Liver (tissue), 9 donors: Measurements from ENCODE around the gene AEN. TPM values are rescaled to one million over a fixed set of nuclear protein-coding genes. Genes with fewer than 3 reads are reported as not detected.

ENCODE experiments used
- DNase-seq: peaks from one replicate; pipeline ENCODE4 v3.0.0-alpha.2; 2017; ENCODE audit warnings: low spot score
- H3K27ac ChIP-seq, 2 donors: one replicate each; pipeline ENCODE4 v1.7.0; 2013; ENCODE audit warnings: inconsistent platforms in 2 of 2, low read length in 2 of 2, control low read depth in 1 of 2, low read depth in 1 of 2, mild to moderate bottlenecking in 1 of 2
- H3K27me3 ChIP-seq, 4 donors: one replicate each; pipeline versions ENCODE4 v1.6.1 to v1.7.0; 2013; ENCODE audit warnings: low read length in 3 of 4, inconsistent platforms in 1 of 4, mild to moderate bottlenecking in 1 of 4, moderate library complexity in 1 of 4; ENCODE audit not compliant: control insufficient read depth in 4 of 4, insufficient read depth in 4 of 4
- H3K36me3 ChIP-seq, 4 donors: one replicate each; pipeline versions ENCODE4 v1.6.1 to v1.7.0; 2013; ENCODE audit warnings: low read length in 3 of 4, mild to moderate bottlenecking in 3 of 4, low read depth in 1 of 4, moderate library complexity in 1 of 4; ENCODE audit not compliant: control insufficient read depth in 4 of 4, insufficient read depth in 3 of 4
- H3K4me1 ChIP-seq, 4 donors: one replicate each; pipeline versions ENCODE4 v1.6.1 to v1.7.0; 2013; ENCODE audit warnings: low read length in 3 of 4, mild to moderate bottlenecking in 3 of 4, moderate library complexity in 1 of 4; ENCODE audit not compliant: control insufficient read depth in 4 of 4, insufficient read depth in 4 of 4
- H3K4me3 ChIP-seq, 3 donors: one replicate each; pipeline versions ENCODE4 v1.6.1 to v1.7.0; 2013; ENCODE audit warnings: low read length in 3 of 3, control low read depth in 1 of 3, low read depth in 1 of 3, mild to moderate bottlenecking in 1 of 3
- H3K9ac ChIP-seq, 2 donors: one replicate each; pipeline ENCODE4 v1.7.0; 2013; ENCODE audit warnings: low read length in 2 of 2, mild to moderate bottlenecking in 2 of 2, moderate library complexity in 2 of 2, control low read depth in 1 of 2, low read depth in 1 of 2
- H3K9me3 ChIP-seq, 4 donors: one replicate each; pipeline versions ENCODE4 v1.6.1 to v1.7.0; 2013; ENCODE audit warnings: low read length in 3 of 4; ENCODE audit not compliant: control insufficient read depth in 4 of 4
- EGR1 ChIP-seq, 2 donors: IDR thresholded peaks; 2 replicates each; pipeline ENCODE4 v1.6.1; 2016 to 2018; ENCODE audit warnings: antibody characterized with exemption in 2 of 2, low read depth in 2 of 2
- FOXA1 ChIP-seq: IDR thresholded peaks from 2 replicates; pipeline ENCODE4 v1.6.1; 2016; ENCODE audit warnings: antibody characterized with exemption
- FOXA2 ChIP-seq: IDR thresholded peaks from 2 replicates; pipeline ENCODE4 v1.6.1; 2016; ENCODE audit warnings: antibody characterized with exemption
- GABPA ChIP-seq, 2 donors: IDR thresholded peaks in 1 of 2; conservative IDR thresholded peaks in 1 of 2; 2 replicates each; pipeline ENCODE4 v1.6.1; 2016; ENCODE audit warnings: antibody characterized with exemption in 2 of 2, mild to moderate bottlenecking in 1 of 2, moderate library complexity in 1 of 2
- HNF4G ChIP-seq: IDR thresholded peaks from 2 replicates; pipeline ENCODE4 v1.6.1; 2016; ENCODE audit warnings: antibody characterized with exemption
- RAD21 ChIP-seq, 2 donors: IDR thresholded peaks; 2 replicates each; pipeline ENCODE4 v1.6.1; 2016; ENCODE audit warnings: antibody characterized with exemption in 2 of 2, mild to moderate bottlenecking in 2 of 2
- RXRA ChIP-seq, 2 donors: IDR thresholded peaks; 2 replicates each; pipeline ENCODE4 v1.6.1; 2017 to 2018; ENCODE audit warnings: antibody characterized with exemption in 2 of 2, mild to moderate bottlenecking in 1 of 2
- SP1 ChIP-seq: IDR thresholded peaks from 2 replicates; pipeline ENCODE4 v1.6.1; 2018; ENCODE audit warnings: antibody characterized with exemption, mild to moderate bottlenecking
- TAF1 ChIP-seq: conservative IDR thresholded peaks from 2 replicates; pipeline ENCODE4 v1.6.1; 2016; ENCODE audit warnings: antibody characterized with exemption, mild to moderate bottlenecking
- YY1 ChIP-seq: IDR thresholded peaks from 2 replicates; pipeline ENCODE4 v1.6.1; 2016; ENCODE audit warnings: antibody characterized with exemption, mild to moderate bottlenecking
- WGBS: extraction: QIAGEN DNeasy Blood & Tissue Kit; methylation state at CpG from one replicate; pipeline ENCODE4 v1.1.7; 2013; 5-methylcytosine and 5-hydroxymethylcytosine counted together
- polyA plus RNA-seq, 2 donors: library from polyadenylated mRNA; stranded (reverse) in 1 of 2; unstranded in 1 of 2; fragments of 200-250 nt in 1 of 2; fragments of >200 nt in 1 of 2; fragmentation: Nextera tagmentation in 1 of 2; extraction: Ambion mirVana in 1 of 2; gene quantifications; one replicate each; pipeline versions ENCODE4 v1.2.1 to v1.2.3, GENCODE V29; 2013 to 2015
- total RNA-seq, 2 donors: library from RNA; depleted of rRNA; stranded (reverse); fragments of >200 nt; gene quantifications; one replicate each; pipeline ENCODE4 v1.2.3, GENCODE V29; 2014
- TF ChIP-seq, protein P1 (sequence below): IDR thresholded peaks from 2 replicates; pipeline ENCODE4 v1.6.1; 2016; ENCODE audit warnings: antibody characterized with exemption, mild to moderate bottlenecking
- TF ChIP-seq, protein P2 (sequence below): IDR thresholded peaks from 2 replicates; pipeline ENCODE4 v1.6.1; 2016; ENCODE audit warnings: antibody characterized with exemption
- TF ChIP-seq, protein P3 (sequence below): fragments of 150-350 bp; IDR thresholded peaks from 2 replicates; pipeline ENCODE4 v1.5.1; 2017; ENCODE audit warnings: improper control_type of control experiment, low read depth, low read length; ENCODE audit not compliant: missing input control
- TF ChIP-seq, protein P4 (sequence below): IDR thresholded peaks from 2 replicates; pipeline ENCODE4 v1.6.1; 2016; ENCODE audit warnings: antibody characterized with exemption
- donor health status: healthy.
- donor health status: healthy.
- donor health status: healthy.
- donor health status: healthy.
- donor health status: healthy.

AEN gene
- total and polyA plus RNA-seq, 4 donors = 2.8 to 19.2 (median 10.5) TPM

DNA sequence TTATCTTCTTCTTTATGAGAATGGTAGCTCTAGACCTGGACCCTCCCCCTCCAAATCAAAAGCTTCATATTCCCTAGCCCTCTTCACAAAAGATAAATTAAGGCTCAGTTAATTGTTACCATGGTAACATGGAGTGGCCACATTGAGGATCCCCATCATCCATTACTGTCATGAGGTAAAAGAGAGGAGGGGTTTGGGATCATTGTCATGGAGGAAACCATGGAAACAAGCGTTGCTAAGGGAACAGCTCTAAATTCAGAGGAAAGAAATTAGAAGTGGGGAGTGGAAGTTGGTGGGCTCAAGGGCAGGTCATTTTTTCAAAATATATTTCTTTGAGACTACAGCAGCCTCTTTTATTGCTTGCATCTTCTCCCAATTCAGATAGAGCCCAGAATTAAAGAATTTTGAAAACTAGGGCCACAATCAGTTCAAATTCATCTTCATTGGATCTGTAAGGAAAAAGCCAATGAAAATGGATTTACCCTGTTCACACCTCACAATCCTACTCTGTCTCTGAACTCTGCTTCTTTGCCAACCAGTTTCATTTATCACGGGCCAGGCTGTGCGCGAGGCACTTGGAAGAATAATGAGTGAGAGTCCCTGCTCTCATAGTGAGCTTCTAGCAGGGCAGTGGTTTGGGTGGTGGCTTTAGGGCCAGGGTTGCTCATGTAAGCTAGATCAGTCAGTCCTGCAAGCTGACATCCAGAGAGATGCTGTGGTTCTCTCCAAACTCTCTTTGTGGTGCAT, 11.6 kb upstream of the AEN start:
- Histone ChIP-seq H3K27me3 (peaks cover 0 to 9% (median 8%) of the 10 kb centered on the region in 4 donors), H3K4me3 (no peak overlapping the region), H3K36me3 (no peaks in the 10 kb centered on the region), H3K9me3 (no peaks in the 10 kb centered on the region), H3K9ac (no peak overlapping the region), H3K27ac (no peak overlapping the region), H3K4me1 (peaks cover 4 to 16% (median 7%) of the 10 kb centered on the region in 4 donors)
- WGBS = 80% methylated on average over 4 of the region's 4 CpGs
- TF ChIP-seq TAF1 = no peak
- DNase-seq = no peak

DNA sequence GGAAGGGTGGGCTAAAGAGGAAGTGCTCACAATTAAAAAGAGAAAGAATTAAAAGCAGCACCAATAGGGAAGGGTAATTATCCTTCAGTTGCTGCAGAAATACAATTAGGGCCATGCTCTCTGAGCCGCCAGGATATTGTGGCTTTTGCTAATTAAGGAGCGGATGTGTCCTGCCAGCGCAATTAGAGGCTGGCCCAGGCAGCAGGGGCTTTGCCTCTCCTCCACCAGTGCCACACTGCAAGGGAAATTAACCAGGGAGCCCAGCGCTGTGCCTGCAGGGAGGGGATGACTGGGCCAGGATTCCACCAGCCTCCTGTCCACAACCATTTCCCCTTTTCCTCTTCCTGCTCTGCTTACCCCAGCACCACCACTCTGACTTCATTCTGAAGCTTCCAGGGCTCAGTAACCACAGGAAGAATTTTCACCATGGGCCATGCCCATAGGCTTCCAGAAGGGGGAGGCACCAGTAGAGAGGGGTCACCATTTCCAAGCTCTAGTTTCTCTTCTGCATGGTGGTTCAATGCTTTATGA, 10.4 kb upstream of the AEN start:
- TF ChIP-seq, protein P1, sequence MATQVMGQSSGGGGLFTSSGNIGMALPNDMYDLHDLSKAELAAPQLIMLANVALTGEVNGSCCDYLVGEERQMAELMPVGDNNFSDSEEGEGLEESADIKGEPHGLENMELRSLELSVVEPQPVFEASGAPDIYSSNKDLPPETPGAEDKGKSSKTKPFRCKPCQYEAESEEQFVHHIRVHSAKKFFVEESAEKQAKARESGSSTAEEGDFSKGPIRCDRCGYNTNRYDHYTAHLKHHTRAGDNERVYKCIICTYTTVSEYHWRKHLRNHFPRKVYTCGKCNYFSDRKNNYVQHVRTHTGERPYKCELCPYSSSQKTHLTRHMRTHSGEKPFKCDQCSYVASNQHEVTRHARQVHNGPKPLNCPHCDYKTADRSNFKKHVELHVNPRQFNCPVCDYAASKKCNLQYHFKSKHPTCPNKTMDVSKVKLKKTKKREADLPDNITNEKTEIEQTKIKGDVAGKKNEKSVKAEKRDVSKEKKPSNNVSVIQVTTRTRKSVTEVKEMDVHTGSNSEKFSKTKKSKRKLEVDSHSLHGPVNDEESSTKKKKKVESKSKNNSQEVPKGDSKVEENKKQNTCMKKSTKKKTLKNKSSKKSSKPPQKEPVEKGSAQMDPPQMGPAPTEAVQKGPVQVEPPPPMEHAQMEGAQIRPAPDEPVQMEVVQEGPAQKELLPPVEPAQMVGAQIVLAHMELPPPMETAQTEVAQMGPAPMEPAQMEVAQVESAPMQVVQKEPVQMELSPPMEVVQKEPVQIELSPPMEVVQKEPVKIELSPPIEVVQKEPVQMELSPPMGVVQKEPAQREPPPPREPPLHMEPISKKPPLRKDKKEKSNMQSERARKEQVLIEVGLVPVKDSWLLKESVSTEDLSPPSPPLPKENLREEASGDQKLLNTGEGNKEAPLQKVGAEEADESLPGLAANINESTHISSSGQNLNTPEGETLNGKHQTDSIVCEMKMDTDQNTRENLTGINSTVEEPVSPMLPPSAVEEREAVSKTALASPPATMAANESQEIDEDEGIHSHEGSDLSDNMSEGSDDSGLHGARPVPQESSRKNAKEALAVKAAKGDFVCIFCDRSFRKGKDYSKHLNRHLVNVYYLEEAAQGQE = no peak
- TF ChIP-seq RXRA (IDR thresholded peaks at IDR 0.05) = no peak
- TF ChIP-seq, protein P2, sequence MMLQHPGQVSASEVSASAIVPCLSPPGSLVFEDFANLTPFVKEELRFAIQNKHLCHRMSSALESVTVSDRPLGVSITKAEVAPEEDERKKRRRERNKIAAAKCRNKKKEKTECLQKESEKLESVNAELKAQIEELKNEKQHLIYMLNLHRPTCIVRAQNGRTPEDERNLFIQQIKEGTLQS = no peak
- no peak for TF ChIP-seq TAF1
- TF ChIP-seq SP1 = no peak
- TF ChIP-seq HNF4G = no peak
- TF ChIP-seq GABPA (IDR thresholded peaks at IDR 0.05 in 1 of 2, conservative IDR thresholded peaks at IDR 0.05 in 1 of 2) = no peak
- TF ChIP-seq EGR1 (IDR thresholded peaks at IDR 0.05; ENCODE audit: low read depth in 2 of 2) = no peak
- TF ChIP-seq RAD21 (IDR thresholded peaks at IDR 0.05) = no peak
- no peak for TF ChIP-seq FOXA2
- no peak for TF ChIP-seq YY1
- TF ChIP-seq, protein P3, sequence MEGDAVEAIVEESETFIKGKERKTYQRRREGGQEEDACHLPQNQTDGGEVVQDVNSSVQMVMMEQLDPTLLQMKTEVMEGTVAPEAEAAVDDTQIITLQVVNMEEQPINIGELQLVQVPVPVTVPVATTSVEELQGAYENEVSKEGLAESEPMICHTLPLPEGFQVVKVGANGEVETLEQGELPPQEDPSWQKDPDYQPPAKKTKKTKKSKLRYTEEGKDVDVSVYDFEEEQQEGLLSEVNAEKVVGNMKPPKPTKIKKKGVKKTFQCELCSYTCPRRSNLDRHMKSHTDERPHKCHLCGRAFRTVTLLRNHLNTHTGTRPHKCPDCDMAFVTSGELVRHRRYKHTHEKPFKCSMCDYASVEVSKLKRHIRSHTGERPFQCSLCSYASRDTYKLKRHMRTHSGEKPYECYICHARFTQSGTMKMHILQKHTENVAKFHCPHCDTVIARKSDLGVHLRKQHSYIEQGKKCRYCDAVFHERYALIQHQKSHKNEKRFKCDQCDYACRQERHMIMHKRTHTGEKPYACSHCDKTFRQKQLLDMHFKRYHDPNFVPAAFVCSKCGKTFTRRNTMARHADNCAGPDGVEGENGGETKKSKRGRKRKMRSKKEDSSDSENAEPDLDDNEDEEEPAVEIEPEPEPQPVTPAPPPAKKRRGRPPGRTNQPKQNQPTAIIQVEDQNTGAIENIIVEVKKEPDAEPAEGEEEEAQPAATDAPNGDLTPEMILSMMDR = no peak
- TF ChIP-seq, protein P4, sequence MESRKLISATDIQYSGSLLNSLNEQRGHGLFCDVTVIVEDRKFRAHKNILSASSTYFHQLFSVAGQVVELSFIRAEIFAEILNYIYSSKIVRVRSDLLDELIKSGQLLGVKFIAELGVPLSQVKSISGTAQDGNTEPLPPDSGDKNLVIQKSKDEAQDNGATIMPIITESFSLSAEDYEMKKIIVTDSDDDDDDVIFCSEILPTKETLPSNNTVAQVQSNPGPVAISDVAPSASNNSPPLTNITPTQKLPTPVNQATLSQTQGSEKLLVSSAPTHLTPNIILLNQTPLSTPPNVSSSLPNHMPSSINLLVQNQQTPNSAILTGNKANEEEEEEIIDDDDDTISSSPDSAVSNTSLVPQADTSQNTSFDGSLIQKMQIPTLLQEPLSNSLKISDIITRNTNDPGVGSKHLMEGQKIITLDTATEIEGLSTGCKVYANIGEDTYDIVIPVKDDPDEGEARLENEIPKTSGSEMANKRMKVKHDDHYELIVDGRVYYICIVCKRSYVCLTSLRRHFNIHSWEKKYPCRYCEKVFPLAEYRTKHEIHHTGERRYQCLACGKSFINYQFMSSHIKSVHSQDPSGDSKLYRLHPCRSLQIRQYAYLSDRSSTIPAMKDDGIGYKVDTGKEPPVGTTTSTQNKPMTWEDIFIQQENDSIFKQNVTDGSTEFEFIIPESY = no peak
- TF ChIP-seq FOXA1 = no peak
- H3K4me3 ChIP-seq = no peak overlapping the region
- no peak overlapping the region for H3K9ac ChIP-seq
- DNase-seq = no peak
- 64% methylated on average over 4 of the region's 4 CpGs for WGBS
- H3K27me3 ChIP-seq = peaks cover 0 to 9% (median under 1%) of the 10 kb centered on the region in 4 donors
- no peaks in the 10 kb centered on the region for H3K36me3 ChIP-seq
- no peaks in the 10 kb centered on the region for H3K9me3 ChIP-seq
- no peak overlapping the region for H3K27ac ChIP-seq
- peaks cover 6 to 19% (median 16%) of the 10 kb centered on the region in 4 donors for H3K4me1 ChIP-seq
